Karpas-422 (cell line): Measurements from ENCODE around the gene IGDCC3. TPM values are rescaled to one million over a fixed set of nuclear protein-coding genes. Genes with fewer than 3 reads are reported as not detected.

ENCODE experiments used
- DNase-seq: peaks from one replicate; pipeline ENCODE4 v3.0.0-alpha.2; 2015
- H2AFZ ChIP-seq: fragments of 200-600 bp; sonication (generic); 2 replicates; pipeline ENCODE4 v1.6.1; 2014; ENCODE audit warnings: antibody characterized with exemption, low read length, mixed read lengths
- H3K27ac ChIP-seq: fragments of 200-600 bp; sonication (generic); 2 replicates; pipeline ENCODE4 v1.5.1; 2014; ENCODE audit warnings: mild to moderate bottlenecking, low read length, moderate library complexity
- H3K27me3 ChIP-seq: fragments of 200-600 bp; sonication (generic); 2 replicates; pipeline ENCODE4 v1.6.1; 2014; ENCODE audit warnings: low read length, mixed read lengths
- H3K36me3 ChIP-seq: fragments of 200-600 bp; sonication (generic); 2 replicates; pipeline ENCODE4 v1.6.1; 2014; ENCODE audit warnings: low read length, mixed read lengths; ENCODE audit not compliant: insufficient read depth
- H3K4me1 ChIP-seq: fragments of 200-600 bp; sonication (generic); 2 replicates; pipeline ENCODE4 v1.6.1; 2014; ENCODE audit warnings: mild to moderate bottlenecking, low read length, mixed read lengths
- H3K4me2 ChIP-seq: fragments of 200-600 bp; sonication (generic); 2 replicates; pipeline ENCODE4 v1.6.1; 2014; ENCODE audit warnings: low read length, low read depth, mild to moderate bottlenecking; ENCODE audit not compliant: poor library complexity, severe bottlenecking
- H3K4me3 ChIP-seq: fragments of 200-600 bp; sonication (generic); 2 replicates; pipeline ENCODE4 v1.5.1; 2014; ENCODE audit warnings: mild to moderate bottlenecking, antibody characterized with exemption, low read length, mixed read lengths
- H3K79me2 ChIP-seq: fragments of 200-600 bp; sonication (generic); 2 replicates; pipeline ENCODE4 v1.6.1; 2014; ENCODE audit warnings: mild to moderate bottlenecking, low read length, mixed read lengths
- H3K9ac ChIP-seq: fragments of 200-600 bp; sonication (generic); 2 replicates; pipeline ENCODE4 v1.6.0; 2014; ENCODE audit warnings: low read length
- H3K9me2 ChIP-seq: fragments of 200-600 bp; sonication (generic), shearing (Covaris generic); replicated peaks from 2 replicates; pipeline ENCODE4 v1.6.0; 2014; ENCODE audit warnings: mild to moderate bottlenecking, low read length, moderate library complexity; ENCODE audit not compliant: insufficient read depth
- H3K9me3 ChIP-seq: fragments of 300-700, 200-600 bp; sonication (generic); 2 replicates; pipeline ENCODE4 v1.6.1; 2014; ENCODE audit warnings: low read length, mixed read lengths
- H4K20me1 ChIP-seq: fragments of 200-600 bp; sonication (generic); 2 replicates; pipeline ENCODE4 v1.6.1; 2014; ENCODE audit warnings: mild to moderate bottlenecking, antibody characterized with exemption, low read length, low read depth; ENCODE audit not compliant: insufficient read depth
- total RNA-seq: library from RNA; depleted of rRNA; stranded (reverse); fragments of >200 nt; shearing (Covaris generic); gene quantifications from 2 replicates; pipeline ENCODE4 v1.2.3, GENCODE V29; 2014; ENCODE audit warnings: low replicate concordance

Gene IGDCC3
- total RNA-seq, 1 experiment from 2014 or later, result not detected

- no peak overlapping the region for H3K9ac ChIP-seq
- H3K79me2 ChIP-seq, result no peaks in the 10 kb centered on the region
- no peak overlapping the region for H3K4me3 ChIP-seq
- no peaks in the 10 kb centered on the region for H3K36me3 ChIP-seq
- H4K20me1 ChIP-seq, result no peaks in the 10 kb centered on the region
- no peaks in the 10 kb centered on the region for H3K9me2 ChIP-seq
- no peaks in the 10 kb centered on the region for H3K9me3 ChIP-seq
- no peak overlapping the region for H2AFZ ChIP-seq
- H3K4me2 ChIP-seq, result no peak overlapping the region
- peaks cover 8% of the 10 kb centered on the region for H3K4me1 ChIP-seq
- no peak overlapping the region for H3K27ac ChIP-seq
- H3K27me3 ChIP-seq, result no peaks in the 10 kb centered on the region
- no peak for DNase-seq
Observed at GRCh38 chr15:65368302-65369211, 9.2 kb downstream of the IGDCC3 start.

GRCh38 chr15:65366122-65366892, 11.5 kb downstream of the IGDCC3 start:
- no peaks in the 10 kb centered on the region for H3K9me2 ChIP-seq
- H3K4me3 ChIP-seq, result no peak overlapping the region
- H2AFZ ChIP-seq, result no peak overlapping the region
- H4K20me1 ChIP-seq, result no peaks in the 10 kb centered on the region
- no peaks in the 10 kb centered on the region for H3K79me2 ChIP-seq
- no peak overlapping the region for H3K9ac ChIP-seq
- H3K27ac ChIP-seq, result no peak overlapping the region
- H3K4me2 ChIP-seq, result no peak overlapping the region
- DNase-seq, result no peak
- H3K9me3 ChIP-seq, result no peaks in the 10 kb centered on the region
- H3K27me3 ChIP-seq, result no peaks in the 10 kb centered on the region
- no peaks in the 10 kb centered on the region for H3K4me1 ChIP-seq
- H3K36me3 ChIP-seq, result no peaks in the 10 kb centered on the region

GRCh38 chr15:65365229-65365628, 12.6 kb downstream of the IGDCC3 start:
- H3K4me2 ChIP-seq, result no peak overlapping the region
- H3K4me1 ChIP-seq, result no peaks in the 10 kb centered on the region
- H3K27me3 ChIP-seq, result no peaks in the 10 kb centered on the region
- H3K9me3 ChIP-seq, result no peaks in the 10 kb centered on the region
- DNase-seq, result no peak
- H2AFZ ChIP-seq, result no peak overlapping the region
- H3K36me3 ChIP-seq, result no peaks in the 10 kb centered on the region
- no peak overlapping the region for H3K9ac ChIP-seq
- no peaks in the 10 kb centered on the region for H4K20me1 ChIP-seq
- H3K79me2 ChIP-seq, result no peaks in the 10 kb centered on the region
- no peaks in the 10 kb centered on the region for H3K9me2 ChIP-seq
- no peak overlapping the region for H3K27ac ChIP-seq
- H3K4me3 ChIP-seq, result no peak overlapping the region

GRCh38 chr15:65363766-65364165, 14.0 kb downstream of the IGDCC3 start:
- no peaks in the 10 kb centered on the region for H3K9me2 ChIP-seq
- no peaks in the 10 kb centered on the region for H3K9me3 ChIP-seq
- DNase-seq, result no peak
- no peak overlapping the region for H3K4me3 ChIP-seq
- H2AFZ ChIP-seq, result no peak overlapping the region
- no peaks in the 10 kb centered on the region for H3K36me3 ChIP-seq
- no peaks in the 10 kb centered on the region for H4K20me1 ChIP-seq
- H3K27ac ChIP-seq, result no peak overlapping the region
- H3K9ac ChIP-seq, result no peak overlapping the region
- no peaks in the 10 kb centered on the region for H3K27me3 ChIP-seq
- H3K4me2 ChIP-seq, result no peak overlapping the region
- H3K4me1 ChIP-seq, result no peaks in the 10 kb centered on the region
- H3K79me2 ChIP-seq, result no peaks in the 10 kb centered on the region

GRCh38 chr15:65363306-65363705, 14.5 kb downstream of the IGDCC3 start:
- no peak for DNase-seq
- no peaks in the 10 kb centered on the region for H3K4me1 ChIP-seq
- no peaks in the 10 kb centered on the region for H3K27me3 ChIP-seq
- H3K4me2 ChIP-seq, result no peak overlapping the region
- no peak overlapping the region for H2AFZ ChIP-seq
- H3K9me2 ChIP-seq, result no peaks in the 10 kb centered on the region
- no peaks in the 10 kb centered on the region for H3K36me3 ChIP-seq
- no peaks in the 10 kb centered on the region for H4K20me1 ChIP-seq
- H3K9me3 ChIP-seq, result no peaks in the 10 kb centered on the region
- H3K4me3 ChIP-seq, result no peak overlapping the region
- H3K79me2 ChIP-seq, result no peaks in the 10 kb centered on the region
- H3K27ac ChIP-seq, result no peak overlapping the region
- no peak overlapping the region for H3K9ac ChIP-seq

- Histone ChIP-seq H3K4me2 (no peak overlapping the region), H3K27me3 (no peaks in the 10 kb centered on the region), H3K9ac (no peak overlapping the region), H3K9me3 (no peaks in the 10 kb centered on the region), H2AFZ (no peak overlapping the region), H3K36me3 (no peaks in the 10 kb centered on the region), H3K79me2 (no peaks in the 10 kb centered on the region), H3K27ac (no peak overlapping the region), H4K20me1 (no peaks in the 10 kb centered on the region), H3K9me2 (no peaks in the 10 kb centered on the region), H3K4me1 (no peaks in the 10 kb centered on the region), H3K4me3 (no peak overlapping the region)
- no peak for DNase-seq
Observed at GRCh38 chr15:65362491-65362890, 15.3 kb downstream of the IGDCC3 start.

- no peak for DNase-seq
- Histone ChIP-seq H3K9ac (no peak overlapping the region), H4K20me1 (no peaks in the 10 kb centered on the region), H3K27ac (no peak overlapping the region), H3K4me3 (no peak overlapping the region), H3K36me3 (no peaks in the 10 kb centered on the region), H3K27me3 (no peaks in the 10 kb centered on the region), H3K9me2 (no peaks in the 10 kb centered on the region), H3K9me3 (no peaks in the 10 kb centered on the region), H3K4me2 (no peak overlapping the region), H3K4me1 (no peaks in the 10 kb centered on the region), H2AFZ (no peak overlapping the region), H3K79me2 (no peaks in the 10 kb centered on the region)
Observed at GRCh38 chr15:65361708-65362459, 15.9 kb downstream of the IGDCC3 start.

- H3K4me2 ChIP-seq, result no peak overlapping the region
- H3K27ac ChIP-seq, result no peak overlapping the region
- no peaks in the 10 kb centered on the region for H3K9me3 ChIP-seq
- H4K20me1 ChIP-seq, result no peaks in the 10 kb centered on the region
- no peaks in the 10 kb centered on the region for H3K9me2 ChIP-seq
- H3K36me3 ChIP-seq, result no peaks in the 10 kb centered on the region
- no peaks in the 10 kb centered on the region for H3K4me1 ChIP-seq
- H3K9ac ChIP-seq, result no peak overlapping the region
- H3K27me3 ChIP-seq, result no peaks in the 10 kb centered on the region
- no peak overlapping the region for H3K4me3 ChIP-seq
- H2AFZ ChIP-seq, result no peak overlapping the region
- no peaks in the 10 kb centered on the region for H3K79me2 ChIP-seq
- no peak for DNase-seq
Observed at GRCh38 chr15:65360506-65360905, 17.3 kb downstream of the IGDCC3 start.
